UCSD-AML1 (cell line): ENCODE measurements around the gene TNS3.

Source experiments
- DNase-seq: peaks from one replicate; lab custom pipeline; 2025; ENCODE audit not compliant: unreplicated experiment; lab: John Stamatoyannopoulos, UW

Gene TNS3

GRCh38 chr7:47508389-47509380 is 73.2 kb downstream of the TNS3 start:
- DNase-seq: no peak

GRCh38 chr7:47507522-47507921 is 74.4 kb downstream of the TNS3 start:
- no peak for DNase-seq

GRCh38 chr7:47506382-47507339 is 75.2 kb downstream of the TNS3 start:
- no peak for DNase-seq

- DNase-seq: no peak
These were observed 76.5 kb downstream of the TNS3 start for GRCh38 chr7:47505312-47506007.

GRCh38 chr7:47504551-47505311 is 77.2 kb downstream of the TNS3 start:
- DNase-seq: no peak

- no peak for DNase-seq
These were observed 78.6 kb downstream of the TNS3 start for GRCh38 chr7:47503281-47503680.

- no peak for DNase-seq
These were observed 79.6 kb downstream of the TNS3 start for GRCh38 chr7:47502240-47502877.

- DNase-seq: no peak
These were observed 80.5 kb downstream of the TNS3 start for GRCh38 chr7:47501406-47501805.

- no peak for DNase-seq
These were observed 81.8 kb downstream of the TNS3 start for GRCh38 chr7:47500103-47500563.

- no peak for DNase-seq
These were observed 83.5 kb downstream of the TNS3 start for GRCh38 chr7:47498229-47499056.

- DNase-seq: no peak
These were observed 84.4 kb downstream of the TNS3 start for GRCh38 chr7:47497367-47498096.

- DNase-seq: no peak
These were observed 85.2 kb downstream of the TNS3 start for GRCh38 chr7:47496666-47497065.

- no peak for DNase-seq
These were observed 85.8 kb downstream of the TNS3 start for GRCh38 chr7:47496056-47496665.

GRCh38 chr7:47493976-47494911 is 87.7 kb downstream of the TNS3 start:
- DNase-seq: peak; percentile 26

- DNase-seq: no peak
These were observed 89.1 kb downstream of the TNS3 start for GRCh38 chr7:47492716-47493325.
